ENCODE results near the gene CDON. TPM values are rescaled to one million over a fixed set of nuclear protein-coding genes. Genes with fewer than 3 reads are reported as not detected.

The CDON gene
- total and polyA plus RNA-seq, 8 donors, result 0.80 to 10.7 (median 2.9) TPM

- intact Hi-C loops (cut with DNase I), result no loop called here
- H3K4me3 ChIP-seq, result no peak overlapping the region
- H3K27me3 ChIP-seq, result no peaks in the 10 kb centered on the region
- ATAC-seq (no peak), DNase-seq (no peak), FAIRE-seq (no peak)
- no peaks in the 10 kb centered on the region for H3K4me1 ChIP-seq
- no peaks in the 10 kb centered on the region for H3K36me3 ChIP-seq
- no peak overlapping the region for H3K27ac ChIP-seq
- 73 to 76% methylated on average over 6 of the region's 6 CpGs for WGBS, 2 donors
- TF ChIP-seq CTCF (IDR thresholded peaks at IDR 0.05), result no peak
- H3K9me3 ChIP-seq, result no peaks in the 10 kb centered on the region
Measured at GRCh38 chr11:125960771-125961170, 101.9 kb downstream of the CDON start.

- DNase-seq, result no peak
- H3K36me3 ChIP-seq, result no peaks in the 10 kb centered on the region
- no peak overlapping the region for H3K4me3 ChIP-seq
- no peaks in the 10 kb centered on the region for H3K9me3 ChIP-seq
- TF ChIP-seq CTCF (IDR thresholded peaks at IDR 0.05), result no peak
- intact Hi-C loops (cut with DNase I), result no loop called here
- WGBS, 2 donors, result 85 to 90% methylated on average over 10 of the region's 10 CpGs
- H3K27ac ChIP-seq, result no peak overlapping the region
- ATAC-seq, result no peak
- no peak for FAIRE-seq
- H3K4me1 ChIP-seq, result no peaks in the 10 kb centered on the region
- H3K27me3 ChIP-seq, result no peaks in the 10 kb centered on the region
Measured at GRCh38 chr11:125959931-125960330, 102.7 kb downstream of the CDON start.

GRCh38 chr11:125959511-125959910 lies 103.2 kb downstream of the CDON start:
- ATAC-seq, result no peak
- H3K9me3 ChIP-seq, result no peaks in the 10 kb centered on the region
- H3K4me3 ChIP-seq, result no peak overlapping the region
- no peak for TF ChIP-seq CTCF (IDR thresholded peaks at IDR 0.05)
- no peak overlapping the region for H3K27ac ChIP-seq
- no peak for FAIRE-seq
- no peaks in the 10 kb centered on the region for H3K27me3 ChIP-seq
- H3K36me3 ChIP-seq, result no peaks in the 10 kb centered on the region
- 90 to 96% methylated on average over 6 of the region's 6 CpGs for WGBS, 2 donors
- DNase-seq, result no peak
- intact Hi-C loops (cut with DNase I), result no loop called here
- no peaks in the 10 kb centered on the region for H3K4me1 ChIP-seq

- no peak for DNase-seq
Measured at GRCh38 chr11:125958872-125959400, 103.7 kb downstream of the CDON start.

More at GRCh38 chr11:125958872-125959400, 103.7 kb downstream of the CDON start:
- FAIRE-seq (no peak), ATAC-seq (no peak)
- WGBS, 2 donors, result 77 to 93% methylated on average over 4 of the region's 4 CpGs
- no peak for TF ChIP-seq CTCF (IDR thresholded peaks at IDR 0.05)
- H3K4me1 ChIP-seq, result no peaks in the 10 kb centered on the region
- no peak overlapping the region for H3K27ac ChIP-seq
- no peak overlapping the region for H3K4me3 ChIP-seq
- H3K27me3 ChIP-seq, result no peaks in the 10 kb centered on the region
- H3K9me3 ChIP-seq, result no peaks in the 10 kb centered on the region
- intact Hi-C loops (cut with DNase I), result no loop called here
- no peaks in the 10 kb centered on the region for H3K36me3 ChIP-seq
